Subcutaneous abdominal adipose tissue (tissue), 5 donors: Measurements from ENCODE around the gene SPINK13.

Source experiments
- H3K27ac ChIP-seq: one replicate; pipeline ENCODE4 v1.7.0; 2013; ENCODE audit warnings: low read depth, mild to moderate bottlenecking, inconsistent platforms, low read length, moderate library complexity
- H3K27me3 ChIP-seq, 5 donors: one replicate each; pipeline ENCODE4 v1.7.0; 2013; ENCODE audit warnings: low read length in 5 of 5, inconsistent platforms in 1 of 5; ENCODE audit not compliant: control insufficient read depth in 5 of 5, insufficient read depth in 4 of 5
- H3K36me3 ChIP-seq, 5 donors: one replicate each; pipeline ENCODE4 v1.7.0; 2013; ENCODE audit warnings: low read length in 5 of 5; ENCODE audit not compliant: control insufficient read depth in 5 of 5, insufficient read depth in 5 of 5
- H3K4me1 ChIP-seq, 5 donors: one replicate each; pipeline ENCODE4 v1.7.0; 2013; ENCODE audit warnings: low read length in 5 of 5, mild to moderate bottlenecking in 3 of 5, moderate library complexity in 1 of 5; ENCODE audit not compliant: control insufficient read depth in 5 of 5, insufficient read depth in 5 of 5
- H3K4me3 ChIP-seq, 5 donors: one replicate each; pipeline ENCODE4 v1.7.0; 2013; ENCODE audit warnings: low read length in 5 of 5, low read depth in 1 of 5
- H3K9ac ChIP-seq, 5 donors: one replicate each; pipeline ENCODE4 v1.7.0; 2013; ENCODE audit warnings: low read length in 5 of 5, mild to moderate bottlenecking in 4 of 5, moderate library complexity in 3 of 5
- H3K9me3 ChIP-seq, 5 donors: one replicate each; pipeline ENCODE4 v1.7.0; 2013; ENCODE audit warnings: low read length in 5 of 5; ENCODE audit not compliant: control insufficient read depth in 5 of 5
- donor health status: healthy.
- donor health status: healthy.
- donor health status: healthy.
- donor health status: healthy.
- donor health status: healthy.

SPINK13 gene

GRCh38 chr5:148268566-148268965, at the start of gene SPINK13:
SPINK13 (plus strand) TSS chr5:148268794; CDS start chr5:148270073, 1,279 bp downstream.
- Histone ChIP-seq H3K9ac (no peak within 1 kb of the TSS), H3K27me3 (no peaks in the 10 kb centered on the region)

GRCh38 chr5:148221508-148221907, 47.1 kb upstream of the SPINK13 start:
- no peak overlapping the region for H3K27ac ChIP-seq
- no peaks in the 10 kb centered on the region for H3K9me3 ChIP-seq
- H3K9ac ChIP-seq, result no peak overlapping the region
- H3K4me3 ChIP-seq, result no peak overlapping the region
- no peaks in the 10 kb centered on the region for H3K36me3 ChIP-seq
- H3K27me3 ChIP-seq, result no peaks in the 10 kb centered on the region
- no peaks in the 10 kb centered on the region for H3K4me1 ChIP-seq

More at GRCh38 chr5:148268566-148268965, at the start of gene SPINK13:
- H3K4me3 ChIP-seq, result no peak within 1 kb of the TSS
- no peaks in the 10 kb centered on the region for H3K36me3 ChIP-seq
- H3K9me3 ChIP-seq, result no peaks in the 10 kb centered on the region
- no peaks in the 10 kb centered on the region for H3K4me1 ChIP-seq
- no peak within 1 kb of the TSS for H3K27ac ChIP-seq

GRCh38 chr5:148224117-148224742, 44.4 kb upstream of the SPINK13 start:
- Histone ChIP-seq H3K27me3 (no peaks in the 10 kb centered on the region), H3K4me3 (no peak overlapping the region), H3K36me3 (no peaks in the 10 kb centered on the region), H3K9ac (no peak overlapping the region), H3K9me3 (no peaks in the 10 kb centered on the region), H3K4me1 (no peaks in the 10 kb centered on the region), H3K27ac (no peak overlapping the region)

- Histone ChIP-seq H3K36me3 (no peaks in the 10 kb centered on the region), H3K9me3 (no peaks in the 10 kb centered on the region), H3K4me1 (no peaks in the 10 kb centered on the region), H3K27me3 (no peaks in the 10 kb centered on the region), H3K4me3 (no peak overlapping the region), H3K27ac (no peak overlapping the region), H3K9ac (no peak overlapping the region)
These were observed 40.1 kb upstream of the SPINK13 start for GRCh38 chr5:148228392-148228984.

- Histone ChIP-seq H3K9me3 (no peaks in the 10 kb centered on the region), H3K36me3 (no peaks in the 10 kb centered on the region)
These were observed 38.8 kb upstream of the SPINK13 start for GRCh38 chr5:148229840-148230239.

GRCh38 chr5:148230240-148230639, 38.4 kb upstream of the SPINK13 start:
- Histone ChIP-seq H3K27ac (no peak overlapping the region), H3K27me3 (no peaks in the 10 kb centered on the region), H3K4me1 (no peaks in the 10 kb centered on the region), H3K9ac (no peak overlapping the region), H3K36me3 (no peaks in the 10 kb centered on the region), H3K9me3 (no peaks in the 10 kb centered on the region), H3K4me3 (no peak overlapping the region)

More at GRCh38 chr5:148229840-148230239, 38.8 kb upstream of the SPINK13 start:
- Histone ChIP-seq H3K4me3 (no peak overlapping the region), H3K27ac (no peak overlapping the region), H3K27me3 (no peaks in the 10 kb centered on the region), H3K9ac (no peak overlapping the region), H3K4me1 (no peaks in the 10 kb centered on the region)

GRCh38 chr5:148237785-148238417, 30.7 kb upstream of the SPINK13 start:
- H3K4me1 ChIP-seq, result no peaks in the 10 kb centered on the region
- H3K27me3 ChIP-seq, result no peaks in the 10 kb centered on the region
- no peaks in the 10 kb centered on the region for H3K36me3 ChIP-seq
- peaks cover 0 to 1% (median 0%) of the 10 kb centered on the region in 5 donors for H3K9me3 ChIP-seq
- no peak overlapping the region for H3K4me3 ChIP-seq
- no peak overlapping the region for H3K27ac ChIP-seq
- H3K9ac ChIP-seq, result no peak overlapping the region

- Histone ChIP-seq H3K36me3 (no peaks in the 10 kb centered on the region), H3K4me1 (no peaks in the 10 kb centered on the region), H3K9ac (no peak within 1 kb of the TSS), H3K4me3 (no peak within 1 kb of the TSS), H3K27ac (no peak within 1 kb of the TSS), H3K27me3 (no peaks in the 10 kb centered on the region), H3K9me3 (peaks cover 0 to 3% (median 0%) of the 10 kb centered on the region in 5 donors)
These were observed 30.2 kb upstream of the SPINK13 start, which contains the start of gene MARCOL for GRCh38 chr5:148238418-148238794. MARCOL (plus strand) TSS chr5:148238525; CDS start chr5:148238598, 73 bp downstream.

- Histone ChIP-seq H3K36me3 (no peaks in the 10 kb centered on the region), H3K9me3 (peaks cover 3 to 12% (median 5%) of the 10 kb centered on the region in 5 donors), H3K4me1 (no peaks in the 10 kb centered on the region), H3K27ac (no peak overlapping the region), H3K27me3 (no peaks in the 10 kb centered on the region), H3K4me3 (no peak overlapping the region), H3K9ac (no peak overlapping the region)
These were observed 19.7 kb upstream of the SPINK13 start for GRCh38 chr5:148248894-148249293.

GRCh38 chr5:148255456-148255855, 13.1 kb upstream of the SPINK13 start:
- Histone ChIP-seq H3K9ac (no peak overlapping the region), H3K27ac (no peak overlapping the region), H3K4me3 (no peak overlapping the region), H3K9me3 (peaks cover 18 to 46% (median 20%) of the 10 kb centered on the region in 5 donors), H3K27me3 (no peaks in the 10 kb centered on the region), H3K4me1 (no peaks in the 10 kb centered on the region), H3K36me3 (no peaks in the 10 kb centered on the region)
